LNCaP clone FGC (cell line): ENCODE results near the gene CDKN1B.

Experiments used
- DNase-seq: peaks from one replicate; pipeline ENCODE4 v3.0.0-alpha.2; 2011; ENCODE audit warnings: low read depth
- H3K4me3 ChIP-seq: 2 replicates; pipeline ENCODE4 v1.5.1; 2011; ENCODE audit warnings: mild to moderate bottlenecking, low read depth, low read length, control low read depth
- CTCF ChIP-seq: IDR thresholded peaks from 2 replicates; pipeline ENCODE4 v1.5.1; 2012; ENCODE audit warnings: mild to moderate bottlenecking; ENCODE audit not compliant: control insufficient read depth, insufficient read depth; ENCODE audit errors: extremely low read depth

Gene CDKN1B

DNA sequence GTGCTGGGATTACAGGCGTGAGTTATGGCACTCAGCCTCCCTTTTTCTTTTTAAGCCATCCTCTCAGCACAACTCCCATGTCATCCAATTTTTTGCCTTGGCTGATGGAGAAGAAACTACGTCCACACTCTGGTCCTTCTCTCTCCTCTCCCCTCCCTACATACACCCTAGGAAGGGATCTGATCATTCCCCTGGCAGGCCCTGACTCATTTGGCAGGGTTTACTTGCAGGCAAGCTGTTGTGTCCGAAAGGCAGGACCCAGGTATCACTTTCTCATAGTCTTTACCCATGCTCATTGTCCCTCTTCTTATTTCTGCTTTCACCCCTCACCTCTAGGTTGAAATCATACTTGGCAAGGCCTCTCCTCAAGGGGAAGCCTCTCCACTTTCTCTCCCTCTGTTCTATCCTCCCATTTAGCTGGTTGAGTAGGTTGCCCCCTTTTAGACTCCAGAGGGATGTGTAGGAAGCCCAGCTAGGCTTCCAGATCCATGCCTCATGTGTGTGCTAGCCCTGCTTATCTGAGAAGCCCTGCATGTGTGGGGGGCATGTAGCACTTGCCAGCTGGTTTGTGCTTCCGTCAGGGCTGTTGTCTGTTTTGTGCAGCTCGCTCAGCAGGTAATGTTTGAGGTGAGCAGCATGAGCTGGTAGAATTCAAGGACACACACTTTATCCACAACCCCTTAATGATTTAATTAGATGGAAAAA is 36.0 kb upstream of the CDKN1B start:
- H3K4me3 ChIP-seq = no peak overlapping the region
- no peak for TF ChIP-seq CTCF
- no peak for DNase-seq

- DNase-seq = no peak
- TF ChIP-seq CTCF = no peak
- no peak overlapping the region for H3K4me3 ChIP-seq
Observed at GRCh38 chr12:12682284-12682683, 34.9 kb upstream of the CDKN1B start.

- TF ChIP-seq CTCF = no peak
- no peak for DNase-seq
- no peak overlapping the region for H3K4me3 ChIP-seq
Observed at GRCh38 chr12:12683136-12683697, 34.0 kb upstream of the CDKN1B start.

DNA sequence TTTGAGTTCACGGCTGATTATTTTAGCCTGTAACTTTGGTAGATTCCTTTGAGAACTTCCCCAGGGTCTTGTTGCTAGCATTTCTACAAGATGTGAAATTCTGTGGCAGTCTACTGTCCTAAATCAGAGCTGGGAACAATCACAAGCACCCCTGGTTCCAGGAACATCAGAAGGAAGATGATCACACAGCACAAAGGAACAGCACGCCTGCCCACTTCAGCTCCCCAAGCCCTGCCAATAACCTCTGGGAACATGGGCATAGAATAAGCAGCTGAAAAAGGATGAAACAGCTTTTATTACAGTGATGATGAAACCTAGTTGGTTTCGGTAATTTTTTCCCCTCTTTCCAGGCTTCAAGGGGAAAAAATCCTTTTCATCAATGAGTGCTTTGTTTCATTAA is 33.4 kb upstream of the CDKN1B start:
- no peak overlapping the region for H3K4me3 ChIP-seq
- TF ChIP-seq CTCF = no peak
- DNase-seq = no peak

- DNase-seq = no peak
- H3K4me3 ChIP-seq = no peak overlapping the region
- no peak for TF ChIP-seq CTCF
Observed at GRCh38 chr12:12684375-12685106, 32.6 kb upstream of the CDKN1B start.

DNA sequence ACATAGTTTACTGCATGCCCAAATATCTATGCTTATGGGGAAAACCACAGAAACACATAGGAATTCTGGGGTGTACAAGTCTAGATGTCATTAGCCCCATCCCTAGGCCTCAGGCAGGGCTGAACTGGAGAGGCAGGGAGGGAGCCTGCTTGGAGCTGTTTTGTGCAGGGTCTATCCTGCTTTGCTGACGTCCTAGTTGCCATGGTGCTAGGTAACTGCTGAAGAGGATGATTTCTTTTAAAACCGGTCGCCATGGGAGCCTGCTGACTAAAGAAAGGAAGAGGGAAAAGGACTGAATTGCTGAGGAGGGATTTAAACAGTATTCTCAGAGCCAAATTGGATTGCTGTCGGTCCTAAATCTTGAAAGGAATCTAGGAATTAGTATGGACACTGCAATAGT is 31.9 kb upstream of the CDKN1B start:
- DNase-seq = no peak
- no peak for TF ChIP-seq CTCF
- H3K4me3 ChIP-seq = no peak overlapping the region
